Bone marrow (tissue), 2 donors: ENCODE results near the gene THTPA.

Experiments used
- DNase-seq, 2 donors: peaks; one replicate each; lab custom pipeline; 2025; lab: John Stamatoyannopoulos, UW

THTPA gene

GRCh38 chr14:23567186-23568020, 11.3 kb downstream of the THTPA start, which contains the start of gene AP1G2:
TSS of gene AP1G2 (minus strand) at chr14:23567791. CDS start at chr14:23567314, 477 bp downstream.
- peak; percentile 50 to 75 for DNase-seq

GRCh38 chr14:23568021-23568599, 12.0 kb downstream of the THTPA start:
- DNase-seq: no peak

GRCh38 chr14:23568600-23569331, 12.7 kb downstream of the THTPA start:
- no peak for DNase-seq

- DNase-seq: no peak
Measured at GRCh38 chr14:23569443-23570151, 13.5 kb downstream of the THTPA start.

- no peak for DNase-seq
Measured at GRCh38 chr14:23570806-23571483, 14.9 kb downstream of the THTPA start.

- DNase-seq: no peak
Measured at GRCh38 chr14:23571701-23572523, 15.8 kb downstream of the THTPA start.

- no peak for DNase-seq
Measured at GRCh38 chr14:23572524-23572828, 16.4 kb downstream of the THTPA start.

- peak in 1 of 2 donors; percentile 17 for DNase-seq
Measured at GRCh38 chr14:23572836-23573235, 16.8 kb downstream of the THTPA start.

- DNase-seq: no peak
Measured at GRCh38 chr14:23573384-23574015, 17.4 kb downstream of the THTPA start.

GRCh38 chr14:23577004-23577681, 21.1 kb downstream of the THTPA start:
- no peak for DNase-seq

GRCh38 chr14:23577710-23578392, 21.8 kb downstream of the THTPA start:
- no peak for DNase-seq

GRCh38 chr14:23578560-23579310, 22.7 kb downstream of the THTPA start, which contains the start of gene JPH4:
TSS of gene JPH4 (minus strand) at chr14:23578790. CDS start at chr14:23577453, 1,337 bp downstream.
- no peak for DNase-seq

- no peak for DNase-seq
Measured at GRCh38 chr14:23579311-23579630, 23.2 kb downstream of the THTPA start.

- DNase-seq: no peak
Measured at GRCh38 chr14:23579739-23580138, 23.7 kb downstream of the THTPA start.

GRCh38 chr14:23580152-23580926, 24.3 kb downstream of the THTPA start:
- no peak for DNase-seq

GRCh38 chr14:23580948-23581281, 24.8 kb downstream of the THTPA start:
- DNase-seq: no peak

- DNase-seq: no peak
Measured at GRCh38 chr14:23582906-23583760, 27.1 kb downstream of the THTPA start.
